HG03060 (cell line): ENCODE measurements around the gene PRDM16.

Experiments
- ATAC-seq: cut with Tn5 transposase; IDR thresholded peaks from one replicate; pipeline ENCODE4 v1.9.1; 2021; ENCODE audit warnings: low read depth, moderate number of reproducible peaks; ENCODE audit not compliant: unreplicated experiment

PRDM16 gene

GRCh38 chr1:3032371-3033039, 36.5 kb upstream of the PRDM16 start:
- no peak for ATAC-seq

- no peak for ATAC-seq
Observed at GRCh38 chr1:3033040-3033789, 35.8 kb upstream of the PRDM16 start.

GRCh38 chr1:3033790-3034090, 35.3 kb upstream of the PRDM16 start:
- ATAC-seq, result no peak

- ATAC-seq, result no peak
Observed at GRCh38 chr1:3034162-3034561, 34.8 kb upstream of the PRDM16 start.

GRCh38 chr1:3034728-3035562, 34.1 kb upstream of the PRDM16 start:
- ATAC-seq, result no peak

- no peak for ATAC-seq
Observed at GRCh38 chr1:3035563-3036446, 33.2 kb upstream of the PRDM16 start.

GRCh38 chr1:3036447-3037280, 32.3 kb upstream of the PRDM16 start:
- no peak for ATAC-seq

- ATAC-seq, result no peak
Observed at GRCh38 chr1:3037281-3038040, 31.5 kb upstream of the PRDM16 start.

GRCh38 chr1:3038113-3038551, 30.9 kb upstream of the PRDM16 start:
- no peak for ATAC-seq

- ATAC-seq, result no peak
Observed at GRCh38 chr1:3038571-3039181, 30.3 kb upstream of the PRDM16 start.

GRCh38 chr1:3040004-3040403, 29.0 kb upstream of the PRDM16 start:
- ATAC-seq, result no peak

GRCh38 chr1:3042481-3042880, 26.5 kb upstream of the PRDM16 start:
- ATAC-seq, result no peak

GRCh38 chr1:3049164-3049563, 19.8 kb upstream of the PRDM16 start:
- ATAC-seq, result no peak

- no peak for ATAC-seq
Observed at GRCh38 chr1:3049905-3050304, 19.1 kb upstream of the PRDM16 start.

GRCh38 chr1:3050603-3051002, 18.4 kb upstream of the PRDM16 start:
- no peak for ATAC-seq

- no peak for ATAC-seq
Observed at GRCh38 chr1:3051270-3052268, 17.4 kb upstream of the PRDM16 start.

GRCh38 chr1:3052501-3052900, 16.5 kb upstream of the PRDM16 start:
- ATAC-seq, result no peak
